HG03520 (cell line): ENCODE measurements around the gene TBCK.
"Not testable (repeated sequence)": the region's sequence is repeated elsewhere in the genome, so short reads cannot be mapped to it uniquely, and the experiment has no call there.

Experiments used
- ATAC-seq: cut with Tn5 transposase; IDR thresholded peaks from one replicate; pipeline ENCODE4 v1.9.1; 2021; ENCODE audit warnings: mild to moderate bottlenecking, moderate library complexity; ENCODE audit not compliant: unreplicated experiment

TBCK gene

GRCh38 chr4:106321814-106322213 lies 5.8 kb upstream of the TBCK start:
- ATAC-seq, result not testable (repeated sequence)

GRCh38 chr4:106321168-106321567 lies 5.2 kb upstream of the TBCK start:
- ATAC-seq, result not testable (repeated sequence)

- ATAC-seq, result no peak
Observed at GRCh38 chr4:106320235-106320634, 4.2 kb upstream of the TBCK start.

- ATAC-seq, result no peak
Observed at GRCh38 chr4:106318511-106318910, 2.5 kb upstream of the TBCK start.

GRCh38 chr4:106317815-106318214 lies 1.8 kb upstream of the TBCK start:
- ATAC-seq, result no peak

- ATAC-seq, result peak; percentile 0
Observed at GRCh38 chr4:106316773-106317409, 882 bp upstream of the TBCK start.

GRCh38 chr4:106315476-106315967 lies 487 bp downstream of the TBCK start:
- ATAC-seq, result peak; percentile 20

GRCh38 chr4:106314960-106315359 lies 1.0 kb downstream of the TBCK start:
- ATAC-seq, result no peak

GRCh38 chr4:106312997-106313522 lies 2.9 kb downstream of the TBCK start:
- no peak for ATAC-seq

- no peak for ATAC-seq
Observed at GRCh38 chr4:106312377-106312776, 3.6 kb downstream of the TBCK start.

- ATAC-seq, result no peak
Observed at GRCh38 chr4:106306561-106306960, 9.4 kb downstream of the TBCK start.

- ATAC-seq, result no peak
Observed at GRCh38 chr4:106305435-106306055, 10.5 kb downstream of the TBCK start.

- ATAC-seq, result no peak
Observed at GRCh38 chr4:106304632-106305031, 11.4 kb downstream of the TBCK start.

GRCh38 chr4:106303548-106304281 lies 12.3 kb downstream of the TBCK start:
- no peak for ATAC-seq

- no peak for ATAC-seq
Observed at GRCh38 chr4:106302062-106302438, 14.0 kb downstream of the TBCK start.

GRCh38 chr4:106301393-106302061 lies 14.5 kb downstream of the TBCK start:
- no peak for ATAC-seq

- ATAC-seq, result no peak
Observed at GRCh38 chr4:106299977-106300376, 16.0 kb downstream of the TBCK start.

- ATAC-seq, result no peak
Observed at GRCh38 chr4:106297245-106298035, 18.6 kb downstream of the TBCK start.

GRCh38 chr4:106294062-106294461 lies 21.9 kb downstream of the TBCK start:
- no peak for ATAC-seq

- ATAC-seq, result no peak
Observed at GRCh38 chr4:106291678-106292077, 24.3 kb downstream of the TBCK start.
